ENCODE data around the gene HOXD8.

The HOXD8 gene

GRCh38 chr2:176128982-176129796 is at the start of gene HOXD8 (continued):
- TF ChIP-seq, protein P1, sequence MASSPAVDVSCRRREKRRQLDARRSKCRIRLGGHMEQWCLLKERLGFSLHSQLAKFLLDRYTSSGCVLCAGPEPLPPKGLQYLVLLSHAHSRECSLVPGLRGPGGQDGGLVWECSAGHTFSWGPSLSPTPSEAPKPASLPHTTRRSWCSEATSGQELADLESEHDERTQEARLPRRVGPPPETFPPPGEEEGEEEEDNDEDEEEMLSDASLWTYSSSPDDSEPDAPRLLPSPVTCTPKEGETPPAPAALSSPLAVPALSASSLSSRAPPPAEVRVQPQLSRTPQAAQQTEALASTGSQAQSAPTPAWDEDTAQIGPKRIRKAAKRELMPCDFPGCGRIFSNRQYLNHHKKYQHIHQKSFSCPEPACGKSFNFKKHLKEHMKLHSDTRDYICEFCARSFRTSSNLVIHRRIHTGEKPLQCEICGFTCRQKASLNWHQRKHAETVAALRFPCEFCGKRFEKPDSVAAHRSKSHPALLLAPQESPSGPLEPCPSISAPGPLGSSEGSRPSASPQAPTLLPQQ (tag by site-specific recombination; IDR thresholded peaks at IDR 0.05), result peak; percentile 100

DNA sequence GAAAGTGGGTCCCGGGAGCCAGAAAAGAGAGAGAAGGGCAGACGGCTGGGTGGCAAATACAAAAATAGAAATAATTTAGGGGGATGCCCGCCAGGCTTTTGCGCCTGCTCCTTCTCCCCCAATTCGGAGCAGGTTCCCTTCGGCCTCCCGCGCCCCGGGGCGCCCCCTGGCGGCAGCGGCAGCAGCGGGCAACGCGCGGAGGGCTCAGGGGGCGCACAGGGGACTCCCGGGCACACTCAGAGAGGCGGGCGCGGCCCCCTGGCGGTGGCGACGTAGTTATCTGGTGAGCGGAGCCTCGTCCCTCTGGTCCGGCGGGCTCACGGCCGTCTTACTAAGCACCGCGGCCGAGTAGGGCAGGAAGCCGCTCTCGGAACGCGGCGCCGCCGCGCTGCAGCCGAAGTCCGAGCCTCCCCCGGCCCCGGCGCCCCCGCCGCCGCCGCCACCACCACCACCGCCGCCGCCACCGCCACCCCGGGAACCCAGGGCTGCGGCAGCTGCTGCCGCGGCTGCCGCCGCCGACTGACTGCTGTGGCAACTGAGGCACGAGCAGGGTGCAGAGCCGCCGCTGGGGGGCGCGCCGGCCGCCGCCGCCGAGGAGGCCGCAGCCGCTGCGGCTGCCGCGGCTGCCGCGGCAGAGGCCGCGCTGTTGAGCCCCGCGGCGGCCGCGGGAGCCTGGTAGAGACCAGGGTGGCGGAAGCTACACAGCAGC is 49.5 kb upstream of the HOXD8 start:
- ChIA-PET CTCF (interaction anchor here (0.6 to 3.2 kb wide), 33 partner anchors 9 to 1074 kb away, joined by 3 to 44 read pairs (median 3); partner anchors contain the start of genes HOXD12, HOXD13 and LNPK), POLR2A (interaction anchor here (1.0 to 2.7 kb wide), 2 partner anchors 27 to 78 kb away, joined by 5 to 12 read pairs; partner anchors contain the start of genes HOXD11 and LNPK)
- no peaks in the 10 kb centered on the region for H3K4me1 ChIP-seq (ENCODE audit: control insufficient read depth, insufficient read depth, low read length)
- H3K9me3 ChIP-seq (ENCODE audit: control insufficient read depth, insufficient read depth, low read depth, low read length), result no peaks in the 10 kb centered on the region
- H3K27ac ChIP-seq (ENCODE audit: extremely low read depth, low read depth, low read length), result peak overlapping the region; percentile 72; the same call in 1 of the 2 replicates
- peak overlapping the region; percentile 42 for H3K4me3 ChIP-seq (ENCODE audit: low read depth, low read length)
- no peaks in the 10 kb centered on the region for H3K36me3 ChIP-seq (ENCODE audit: control insufficient read depth in 2 of 2, insufficient read depth in 1 of 2, low read length in 2 of 2)
- TF ChIP-seq ZNF2 (tag by site-specific recombination; IDR thresholded peaks at IDR 0.05) (peak; percentile 50; the same call in 1 of the 2 replicates), ZNF302 (tag by site-specific recombination; IDR thresholded peaks at IDR 0.05; ENCODE audit: low read depth) (no peak), ZBTB10 (tag by site-specific recombination; IDR thresholded peaks at IDR 0.05) (peak; percentile 70), ZNF223 (tag by site-specific recombination; IDR thresholded peaks at IDR 0.05) (no peak), ZNF660 (tag by site-specific recombination; IDR thresholded peaks at IDR 0.05) (peak; percentile 91), ZBTB8A (tag by site-specific recombination; IDR thresholded peaks at IDR 0.05) (peak; percentile 100), ZBTB26 (tag by site-specific recombination; optimal IDR thresholded peaks at IDR 0.05) (peak; percentile 74), ZNF426 (tag by site-specific recombination; IDR thresholded peaks at IDR 0.05) (no peak), KLF16 (tag by site-specific recombination; IDR thresholded peaks at IDR 0.05) (no peak), ZEB2 (tag by site-specific recombination; IDR thresholded peaks at IDR 0.05) (peak; percentile 26; the same call in 1 of the 2 replicates), ZNF335 (tag by site-specific recombination; conservative IDR thresholded peaks at IDR 0.05) (no peak), ZNF76 (tag by site-specific recombination; IDR thresholded peaks at IDR 0.05; ENCODE audit: borderline replicate concordance, low read depth) (peak; percentile 52; the same call in 1 of the 2 replicates), ZNF184 (tag by site-specific recombination; IDR thresholded peaks at IDR 0.05) (0 out of 2 replicates have a peak, but pooled peaks have one; percentile 56), ZNF221 (tag by site-specific recombination; IDR thresholded peaks at IDR 0.05; ENCODE audit: borderline replicate concordance) (no peak), ZFP69B (tag by site-specific recombination; IDR thresholded peaks at IDR 0.05) (no peak), ZBTB17 (tag by site-specific recombination; IDR thresholded peaks at IDR 0.05) (no peak; the same call in 1 of the 2 replicates)
- TF ChIP-seq, protein P2, sequence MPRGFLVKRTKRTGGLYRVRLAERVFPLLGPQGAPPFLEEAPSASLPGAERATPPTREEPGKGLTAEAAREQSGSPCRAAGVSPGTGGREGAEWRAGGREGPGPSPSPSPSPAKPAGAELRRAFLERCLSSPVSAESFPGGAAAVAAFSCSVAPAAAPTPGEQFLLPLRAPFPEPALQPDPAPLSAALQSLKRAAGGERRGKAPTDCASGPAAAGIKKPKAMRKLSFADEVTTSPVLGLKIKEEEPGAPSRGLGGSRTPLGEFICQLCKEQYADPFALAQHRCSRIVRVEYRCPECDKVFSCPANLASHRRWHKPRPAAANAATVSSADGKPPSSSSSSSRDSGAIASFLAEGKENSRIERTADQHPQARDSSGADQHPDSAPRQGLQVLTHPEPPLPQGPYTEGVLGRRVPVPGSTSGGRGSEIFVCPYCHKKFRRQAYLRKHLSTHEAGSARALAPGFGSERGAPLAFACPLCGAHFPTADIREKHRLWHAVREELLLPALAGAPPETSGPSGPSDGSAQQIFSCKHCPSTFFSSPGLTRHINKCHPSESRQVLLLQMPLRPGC (tag by site-specific recombination; IDR thresholded peaks at IDR 0.05), result no peak
- TF ChIP-seq, protein P1 (tag by site-specific recombination; IDR thresholded peaks at IDR 0.05), result peak; percentile 39
- TF ChIP-seq, protein P3, sequence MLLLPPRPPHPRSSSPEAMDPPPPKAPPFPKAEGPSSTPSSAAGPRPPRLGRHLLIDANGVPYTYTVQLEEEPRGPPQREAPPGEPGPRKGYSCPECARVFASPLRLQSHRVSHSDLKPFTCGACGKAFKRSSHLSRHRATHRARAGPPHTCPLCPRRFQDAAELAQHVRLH (tag by site-specific recombination; IDR thresholded peaks at IDR 0.05), result no peak
- TF ChIP-seq, protein P4, sequence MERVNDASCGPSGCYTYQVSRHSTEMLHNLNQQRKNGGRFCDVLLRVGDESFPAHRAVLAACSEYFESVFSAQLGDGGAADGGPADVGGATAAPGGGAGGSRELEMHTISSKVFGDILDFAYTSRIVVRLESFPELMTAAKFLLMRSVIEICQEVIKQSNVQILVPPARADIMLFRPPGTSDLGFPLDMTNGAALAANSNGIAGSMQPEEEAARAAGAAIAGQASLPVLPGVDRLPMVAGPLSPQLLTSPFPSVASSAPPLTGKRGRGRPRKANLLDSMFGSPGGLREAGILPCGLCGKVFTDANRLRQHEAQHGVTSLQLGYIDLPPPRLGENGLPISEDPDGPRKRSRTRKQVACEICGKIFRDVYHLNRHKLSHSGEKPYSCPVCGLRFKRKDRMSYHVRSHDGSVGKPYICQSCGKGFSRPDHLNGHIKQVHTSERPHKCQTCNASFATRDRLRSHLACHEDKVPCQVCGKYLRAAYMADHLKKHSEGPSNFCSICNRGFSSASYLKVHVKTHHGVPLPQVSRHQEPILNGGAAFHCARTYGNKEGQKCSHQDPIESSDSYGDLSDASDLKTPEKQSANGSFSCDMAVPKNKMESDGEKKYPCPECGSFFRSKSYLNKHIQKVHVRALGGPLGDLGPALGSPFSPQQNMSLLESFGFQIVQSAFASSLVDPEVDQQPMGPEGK (tag by site-specific recombination; IDR thresholded peaks at IDR 0.05), result peak; percentile 71
